GM18951 (cell line): ENCODE data around the gene RBM39.

Experiments
- POLR2A ChIP-seq: IDR thresholded peaks from 4 replicates; pipeline ENCODE4 v1.6.1; 2011; ENCODE audit warnings: mild to moderate bottlenecking; ENCODE audit not compliant: insufficient read length, insufficient read depth; ENCODE audit errors: extremely low read depth
- in situ Hi-C: fragments of 300-500 bp; cut with MboI; formaldehyde crosslinking; loops from one replicate; pipeline ENCODE4 v1.12.0; 2022; ENCODE audit warnings: low sequenced_read_pairs, mixed read lengths, inconsistent platforms; ENCODE audit not compliant: unreplicated experiment

RBM39 gene

GRCh38 chr20:35673884-35674283 lies 68.2 kb downstream of the RBM39 start:
- in situ Hi-C loops: no loop called here
- no peak for TF ChIP-seq POLR2A

- in situ Hi-C loops: no loop called here
- no peak for TF ChIP-seq POLR2A
These were observed 72.4 kb downstream of the RBM39 start for GRCh38 chr20:35669681-35670080.

DNA sequence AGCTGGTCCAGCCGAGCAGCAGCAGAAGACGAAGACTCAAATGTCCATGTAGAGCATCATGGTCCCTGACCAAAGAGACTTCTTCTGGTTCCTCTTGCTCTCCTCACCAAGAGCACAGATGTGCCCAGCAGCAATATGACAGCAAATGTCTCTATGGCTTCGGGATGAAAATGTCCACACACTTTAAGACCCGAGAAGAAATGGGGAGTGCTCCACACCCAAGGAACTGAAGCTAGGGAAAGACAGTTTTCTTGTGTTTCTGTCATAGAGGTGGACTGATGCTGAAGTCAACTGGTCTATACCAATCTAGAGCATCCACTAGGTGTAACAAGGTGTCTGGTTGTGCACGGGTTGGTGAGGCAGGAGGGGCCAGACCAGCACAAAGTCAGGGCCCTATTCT lies 72.8 kb downstream of the RBM39 start:
- in situ Hi-C loops: no loop called here
- no peak for TF ChIP-seq POLR2A

- in situ Hi-C loops: no loop called here
- no peak for TF ChIP-seq POLR2A
These were observed 76.1 kb downstream of the RBM39 start for GRCh38 chr20:35665949-35666288.

DNA sequence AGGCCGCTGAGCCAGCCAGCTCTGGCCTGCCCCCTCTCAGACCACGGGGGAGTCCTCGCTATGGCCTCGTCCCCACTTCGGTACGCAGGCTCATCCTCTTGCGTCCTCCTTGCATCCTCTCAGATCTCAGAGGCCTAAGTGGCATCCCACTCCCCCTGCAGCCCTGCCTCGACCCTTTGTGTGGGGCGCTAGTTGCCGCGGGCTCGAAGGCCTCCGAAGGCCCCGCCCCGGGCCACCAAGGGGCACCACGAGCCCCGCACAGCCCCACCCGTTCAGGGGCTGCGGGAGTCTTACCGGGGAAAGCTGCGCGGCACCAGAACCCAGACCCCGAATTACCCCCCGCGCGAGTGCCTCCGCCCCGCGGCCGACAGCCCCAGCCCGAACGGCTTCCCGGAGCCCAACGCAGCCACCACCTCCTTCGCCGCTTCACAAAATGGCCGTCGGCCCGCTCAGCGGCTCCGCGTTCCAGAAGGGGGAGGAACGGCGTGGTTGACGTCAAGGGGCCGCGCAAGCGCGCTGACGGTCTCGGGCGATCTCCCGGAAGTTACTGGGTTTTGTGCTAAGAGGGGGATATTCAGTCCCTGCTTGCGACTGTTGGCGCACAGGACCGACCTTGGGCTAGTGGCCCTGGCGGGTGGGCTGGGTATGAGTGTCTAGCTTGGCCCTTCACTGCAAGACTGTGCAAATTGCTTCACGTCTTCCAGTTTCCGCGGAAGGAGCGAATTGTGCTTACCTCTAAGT lies 77.4 kb downstream of the RBM39 start, which contains the start of the genes CPNE1 and RBM12:
TSS of gene CPNE1 (minus strand) at position 435 of the 741 bp plus-strand sequence. CDS start 31,977 bp downstream, outside the sequence.
TSS of gene RBM12 (minus strand) at position 435 of the 741 bp plus-strand sequence. CDS start 9,578 bp downstream, outside the sequence.
- in situ Hi-C loops: no loop called here

DNA sequence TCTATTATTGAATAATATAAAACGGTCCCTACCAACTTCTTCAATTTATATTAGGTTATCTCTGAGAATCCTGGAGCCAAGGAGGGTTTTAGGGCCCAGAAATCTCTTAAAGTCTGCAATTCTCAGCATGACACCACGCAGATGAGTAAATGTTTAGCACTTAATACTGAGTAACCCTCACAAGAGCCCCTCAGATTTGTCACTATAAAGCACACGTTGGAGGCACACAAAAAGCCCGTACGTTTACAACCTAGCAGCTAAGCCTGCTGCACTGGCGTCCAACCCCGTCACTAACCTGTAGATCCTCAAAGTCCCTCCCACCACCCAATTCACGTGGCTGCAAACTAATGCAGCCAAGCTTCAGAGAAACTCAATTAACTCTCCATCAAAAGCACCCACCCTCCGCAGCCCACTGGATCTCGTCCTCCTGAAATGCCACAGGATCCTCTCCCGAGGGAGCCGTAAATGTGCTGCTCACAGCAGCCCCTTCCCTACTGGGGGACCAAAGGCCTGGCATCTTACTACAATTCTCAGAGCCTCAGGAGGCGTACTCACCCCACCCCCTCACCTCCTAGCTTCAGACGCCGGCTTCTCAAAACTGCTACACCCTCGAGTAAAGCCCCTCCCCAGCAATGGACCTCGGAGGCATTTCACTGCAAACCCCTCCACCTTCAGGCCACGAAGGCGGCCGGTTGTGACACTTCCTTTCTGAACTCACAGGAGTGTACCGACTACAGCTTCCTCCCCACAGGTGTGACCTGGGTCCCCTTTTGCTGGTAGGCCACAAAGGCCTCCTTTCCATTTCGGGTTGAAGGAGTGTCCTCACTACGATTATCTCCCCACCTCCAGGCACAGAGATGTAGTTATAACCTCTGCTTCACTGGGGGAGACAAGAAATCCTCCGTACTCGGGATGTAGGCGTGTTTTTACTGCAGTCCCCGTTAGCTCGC lies 78.3 kb downstream of the RBM39 start:
- in situ Hi-C loops: no loop called here
- no peak for TF ChIP-seq POLR2A

More for the DNA sequence above, 77.4 kb downstream of the RBM39 start, which contains the start of the genes CPNE1 and RBM12:
- TF ChIP-seq POLR2A: peak; percentile 98

GRCh38 chr20:35662551-35662950 lies 79.5 kb downstream of the RBM39 start:
- no peak for TF ChIP-seq POLR2A
- in situ Hi-C loops: no loop called here

- in situ Hi-C loops: no loop called here
- no peak for TF ChIP-seq POLR2A
These were observed 80.2 kb downstream of the RBM39 start for GRCh38 chr20:35661908-35662307.

DNA sequence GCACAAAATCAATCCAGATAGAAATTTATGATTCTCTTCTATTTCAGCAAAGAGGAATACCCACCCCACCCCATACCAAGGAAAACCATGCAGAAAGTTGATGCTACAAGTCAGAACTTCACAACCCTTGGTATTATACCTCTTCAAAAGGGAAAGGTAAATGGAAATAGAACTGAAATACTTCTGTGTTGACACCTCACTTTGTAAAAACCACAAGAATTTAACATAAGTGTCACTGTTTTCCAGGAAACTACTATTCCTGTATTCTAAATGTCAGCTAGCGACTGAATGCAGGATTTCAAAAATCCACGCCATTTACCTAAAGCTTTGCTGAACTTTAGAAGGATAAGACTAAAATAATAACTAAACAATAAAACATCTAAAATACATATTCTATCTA lies 81.0 kb downstream of the RBM39 start:
- TF ChIP-seq POLR2A: no peak
- in situ Hi-C loops: no loop called here

DNA sequence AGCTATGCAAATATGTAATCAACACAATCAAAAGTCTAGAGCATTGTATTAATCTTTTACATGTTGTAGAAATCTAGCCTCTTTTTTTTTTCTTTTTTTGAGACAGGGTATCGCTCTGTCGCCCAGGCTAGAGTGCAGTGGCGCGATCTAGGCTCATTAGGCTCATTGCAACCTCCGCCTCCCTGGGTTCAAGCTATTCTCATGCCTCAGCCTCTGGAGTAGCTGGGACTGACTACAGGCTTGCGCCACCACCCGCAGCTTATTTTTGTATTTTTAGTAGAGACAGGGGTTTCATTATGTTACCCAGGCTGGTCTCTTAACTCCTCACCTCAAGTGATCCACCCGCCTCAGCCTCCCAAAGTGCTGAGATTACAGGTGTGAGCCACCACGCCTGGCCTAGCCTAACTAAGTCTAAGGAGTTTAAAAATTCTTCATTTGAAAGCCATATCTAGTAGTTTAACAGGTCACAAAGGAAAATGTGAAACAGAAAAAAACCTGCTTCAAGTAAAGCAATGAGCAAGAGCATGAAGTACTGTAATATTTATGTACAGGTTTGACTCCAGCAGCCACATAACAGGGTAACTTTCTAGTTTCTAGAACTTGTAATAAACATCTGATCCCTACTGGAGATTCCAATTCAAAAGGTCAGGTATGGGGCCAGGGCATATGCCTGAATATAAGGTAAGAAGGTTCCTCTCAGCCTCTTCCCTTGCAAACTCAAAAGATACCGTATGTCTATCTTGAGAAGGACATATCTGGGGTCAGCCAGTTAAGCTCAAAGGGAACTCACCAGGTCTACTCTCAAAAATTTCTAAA lies 81.7 kb downstream of the RBM39 start:
- in situ Hi-C loops: no loop called here
- no peak for TF ChIP-seq POLR2A

DNA sequence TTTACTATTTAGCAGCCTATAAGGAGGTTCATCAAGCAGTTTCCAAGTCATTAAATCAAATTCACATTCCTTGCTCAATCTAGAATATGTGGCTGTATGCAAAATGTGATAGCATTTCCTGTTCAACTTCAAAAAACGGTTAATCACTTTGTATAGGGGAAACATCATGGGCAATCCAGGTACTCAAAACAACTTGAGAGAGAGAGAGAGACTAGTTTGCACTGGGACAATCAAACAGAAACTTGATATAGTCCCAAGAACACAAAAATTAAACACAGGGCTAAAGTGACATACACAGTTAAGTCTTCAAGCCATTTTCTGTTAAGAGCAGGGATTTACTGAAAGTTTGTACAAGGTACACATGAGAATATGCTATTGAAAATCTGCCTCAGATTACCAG lies 84.8 kb downstream of the RBM39 start:
- TF ChIP-seq POLR2A: no peak
- in situ Hi-C loops: no loop called here

GRCh38 chr20:35654415-35654814 lies 87.6 kb downstream of the RBM39 start:
- in situ Hi-C loops: no loop called here
- TF ChIP-seq POLR2A: no peak

- no peak for TF ChIP-seq POLR2A
- in situ Hi-C loops: no loop called here
These were observed 88.2 kb downstream of the RBM39 start for GRCh38 chr20:35653893-35654292.
